ENCODE results near the gene KCNA2.
A peak's percentile ranks its signal among the peaks of the same experiment; 100 is the strongest.

Gene KCNA2

DNA sequence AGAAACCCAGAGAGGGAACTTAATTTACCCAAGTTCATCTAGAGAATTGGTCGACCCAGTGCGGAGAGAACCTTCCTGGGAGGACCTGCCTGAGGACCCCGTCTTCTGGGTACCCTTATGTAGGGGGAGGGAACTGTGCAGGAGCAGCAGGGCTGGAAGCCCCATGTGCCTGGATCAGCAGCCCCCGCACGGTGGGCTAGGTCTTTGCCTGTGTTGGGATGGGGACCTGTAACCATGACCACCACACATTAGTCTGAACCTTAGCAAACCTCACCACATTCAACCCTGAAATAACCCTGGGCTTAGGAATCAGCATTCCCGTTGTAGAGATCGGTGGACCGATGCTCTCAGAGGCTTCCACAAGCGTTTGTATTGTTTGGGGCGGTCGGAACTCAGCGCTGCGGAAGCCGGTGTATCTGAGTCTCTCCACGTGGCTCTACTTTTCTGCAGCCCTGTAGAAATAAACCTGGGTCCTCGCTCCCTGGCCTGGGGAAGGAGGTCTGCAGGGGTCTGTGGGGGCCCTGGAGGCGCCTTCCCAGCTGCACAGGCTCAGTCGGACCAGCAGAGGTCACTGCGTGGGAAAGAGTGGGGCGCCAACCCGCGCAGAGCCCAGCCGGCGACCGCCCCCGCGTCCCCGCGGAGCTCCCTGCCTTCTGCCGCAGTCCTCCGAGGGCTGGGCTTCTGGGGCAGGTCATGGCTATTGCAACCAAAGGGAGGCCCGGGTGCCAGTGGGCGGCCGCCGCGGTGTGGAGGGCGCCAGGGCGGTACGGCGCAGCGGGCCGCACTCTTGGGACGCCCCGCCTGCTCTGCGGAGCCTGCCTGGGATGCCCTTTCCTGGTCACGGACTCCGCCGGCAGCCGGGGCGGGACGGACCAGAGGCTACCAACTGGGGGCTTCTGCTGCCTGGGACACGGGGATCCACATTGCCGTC is 51.0 kb downstream of the KCNA2 start:
- DNase-seq (ENCODE audit: extremely low spot score): peak; percentile 78
- ChIA-PET CTCF (interaction anchor here (0.7 to 3.5 kb wide), 21 partner anchors 8 to 348 kb away, joined by 3 to 15 read pairs (median 5); no protein-coding TSS in a partner anchor), POLR2A (no interaction called here)
- TF ChIP-seq, protein P1, sequence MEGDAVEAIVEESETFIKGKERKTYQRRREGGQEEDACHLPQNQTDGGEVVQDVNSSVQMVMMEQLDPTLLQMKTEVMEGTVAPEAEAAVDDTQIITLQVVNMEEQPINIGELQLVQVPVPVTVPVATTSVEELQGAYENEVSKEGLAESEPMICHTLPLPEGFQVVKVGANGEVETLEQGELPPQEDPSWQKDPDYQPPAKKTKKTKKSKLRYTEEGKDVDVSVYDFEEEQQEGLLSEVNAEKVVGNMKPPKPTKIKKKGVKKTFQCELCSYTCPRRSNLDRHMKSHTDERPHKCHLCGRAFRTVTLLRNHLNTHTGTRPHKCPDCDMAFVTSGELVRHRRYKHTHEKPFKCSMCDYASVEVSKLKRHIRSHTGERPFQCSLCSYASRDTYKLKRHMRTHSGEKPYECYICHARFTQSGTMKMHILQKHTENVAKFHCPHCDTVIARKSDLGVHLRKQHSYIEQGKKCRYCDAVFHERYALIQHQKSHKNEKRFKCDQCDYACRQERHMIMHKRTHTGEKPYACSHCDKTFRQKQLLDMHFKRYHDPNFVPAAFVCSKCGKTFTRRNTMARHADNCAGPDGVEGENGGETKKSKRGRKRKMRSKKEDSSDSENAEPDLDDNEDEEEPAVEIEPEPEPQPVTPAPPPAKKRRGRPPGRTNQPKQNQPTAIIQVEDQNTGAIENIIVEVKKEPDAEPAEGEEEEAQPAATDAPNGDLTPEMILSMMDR (IDR thresholded peaks at IDR 0.05; ENCODE audit: control extremely low read depth, extremely low read depth, low read depth, missing control alignments): peak; percentile 63

DNA sequence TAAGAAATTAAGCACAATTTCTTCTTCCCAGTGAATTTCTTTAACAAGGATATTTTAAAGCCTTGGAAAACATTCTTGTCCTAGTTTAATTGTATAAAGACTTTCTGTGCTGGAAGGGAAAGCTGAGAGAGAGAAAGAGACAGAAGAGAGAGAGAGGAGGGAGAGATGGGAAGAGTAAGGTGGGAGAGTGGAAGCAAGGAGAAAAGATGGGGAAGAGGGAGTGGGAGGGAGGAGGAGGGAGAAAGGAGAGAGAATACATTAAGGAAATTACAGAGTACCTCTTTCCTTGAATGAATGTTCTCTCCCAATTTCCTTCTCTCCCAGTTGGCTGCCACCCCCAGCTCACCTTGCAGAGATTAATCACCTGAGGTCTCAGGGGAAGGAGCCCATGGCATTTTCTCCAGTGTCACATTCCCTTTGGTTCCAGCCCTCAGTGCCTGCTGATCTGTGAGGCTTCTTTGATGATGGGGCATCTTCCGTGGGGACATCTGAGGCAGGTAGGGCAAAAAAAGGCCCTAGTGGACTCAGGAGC is 54.8 kb downstream of the KCNA2 start:
- ChIA-PET CTCF (interaction anchor here (1.1 kb wide), 1 partner anchor 9 kb away, joined by 3 read pairs; no protein-coding TSS in a partner anchor), POLR2A (no interaction called here)
- no peak for DNase-seq (ENCODE audit: extremely low spot score)
- TF ChIP-seq, protein P1 (IDR thresholded peaks at IDR 0.05; ENCODE audit: control extremely low read depth, extremely low read depth, low read depth, missing control alignments): no peak

DNA sequence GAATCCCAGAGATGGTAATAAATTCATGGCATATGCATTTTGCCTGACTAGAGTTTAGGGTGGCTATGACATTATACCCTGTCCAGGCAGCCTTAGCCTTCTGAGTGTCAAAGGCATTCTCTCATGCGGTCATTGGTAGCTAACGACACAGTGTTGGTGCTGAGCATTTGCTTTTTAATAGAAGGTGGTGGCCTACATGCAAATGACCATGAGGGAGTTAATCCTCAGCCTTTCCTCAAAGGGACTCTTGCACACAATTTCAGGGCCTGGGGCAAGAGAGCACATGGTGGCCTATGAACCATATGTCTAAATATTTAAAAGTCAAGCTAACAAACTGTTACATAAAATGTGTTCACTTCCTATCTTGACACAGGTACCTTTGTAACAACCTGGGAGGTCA is 56.3 kb downstream of the KCNA2 start:
- CTCF ChIA-PET: no interaction called here
- DNase-seq (ENCODE audit: extremely low spot score): no peak
- POLR2A ChIA-PET: no interaction called here
- TF ChIP-seq, protein P1 (IDR thresholded peaks at IDR 0.05; ENCODE audit: control extremely low read depth, extremely low read depth, low read depth, missing control alignments): no peak

DNA sequence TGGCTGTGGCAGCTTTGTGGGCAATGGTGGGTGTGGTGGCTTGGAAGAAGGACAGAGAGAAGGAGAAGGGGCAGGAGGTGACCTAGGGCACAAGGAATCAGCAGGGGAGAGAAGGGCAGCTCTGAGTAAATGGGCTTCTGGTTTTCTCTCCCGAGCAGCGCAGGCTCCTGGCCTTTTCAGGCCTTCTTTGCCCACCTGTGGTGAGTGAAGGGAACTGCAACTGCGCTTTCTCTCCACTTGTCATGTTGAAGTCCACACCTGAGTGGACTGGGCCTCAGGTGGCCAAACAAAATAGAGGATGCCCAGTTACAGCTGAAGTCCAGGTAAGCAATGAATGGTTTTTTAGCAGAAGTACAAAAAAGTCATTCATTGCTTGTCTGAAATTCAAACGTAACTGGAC is 57.8 kb downstream of the KCNA2 start:
- no peak for DNase-seq (ENCODE audit: extremely low spot score)
- CTCF ChIA-PET: interaction anchor here (0.8 to 1.3 kb wide), 2 partner anchors 11 to 13 kb away, joined by 3 read pairs; no protein-coding TSS in a partner anchor
- POLR2A ChIA-PET: no interaction called here
- TF ChIP-seq, protein P1 (IDR thresholded peaks at IDR 0.05; ENCODE audit: control extremely low read depth, extremely low read depth, low read depth, missing control alignments): peak; percentile 23

DNA sequence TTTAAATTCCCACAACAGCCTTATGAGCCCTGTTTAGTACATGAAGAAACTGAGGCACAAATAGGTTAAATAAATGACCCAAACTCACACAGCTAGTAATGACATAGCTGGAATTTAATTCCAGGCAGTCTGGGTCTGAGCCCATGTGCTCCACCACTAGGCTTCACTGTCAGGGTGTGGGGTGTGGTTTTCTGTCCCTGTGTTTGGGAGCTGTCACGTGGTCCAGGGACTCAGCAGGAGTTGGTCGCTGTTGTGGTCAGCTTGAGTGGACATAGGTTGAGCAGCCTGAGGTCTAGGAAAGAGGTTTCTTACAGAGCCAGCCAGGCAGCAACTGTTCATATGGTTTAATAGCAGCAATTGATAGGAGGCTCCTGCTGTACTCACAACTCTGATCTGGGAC is 59.1 kb downstream of the KCNA2 start:
- ChIA-PET POLR2A (no interaction called here), CTCF (interaction anchor here (1.2 kb wide), 2 partner anchors 9 to 15 kb away, joined by 3 read pairs; no protein-coding TSS in a partner anchor)
- no peak for DNase-seq (ENCODE audit: extremely low spot score)
- TF ChIP-seq, protein P1 (IDR thresholded peaks at IDR 0.05; ENCODE audit: control extremely low read depth, extremely low read depth, low read depth, missing control alignments): no peak

DNA sequence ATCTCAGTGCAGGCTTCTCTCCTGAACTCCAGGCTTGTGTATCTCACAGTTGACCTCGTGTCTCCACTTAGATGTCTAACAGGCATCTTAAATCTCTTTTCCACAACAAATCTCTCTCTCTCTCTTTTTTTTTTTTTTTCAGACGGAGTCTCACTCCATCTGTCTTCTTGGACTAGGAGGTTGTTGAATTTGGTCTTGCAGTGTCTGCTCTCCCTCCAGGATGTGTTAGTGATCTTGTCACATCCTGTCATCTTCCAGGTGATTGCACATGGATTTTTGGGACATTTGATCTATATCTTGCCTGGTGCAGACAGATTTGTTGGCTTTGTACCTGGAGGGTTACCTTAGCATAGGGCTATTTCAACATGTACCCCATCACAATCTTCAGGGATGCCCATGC is 60.7 kb downstream of the KCNA2 start:
- no peak for DNase-seq (ENCODE audit: extremely low spot score)
- TF ChIP-seq, protein P1 (IDR thresholded peaks at IDR 0.05; ENCODE audit: control extremely low read depth, extremely low read depth, low read depth, missing control alignments): no peak
- POLR2A ChIA-PET: no interaction called here
- CTCF ChIA-PET: interaction anchor here (2.5 kb wide), 1 partner anchor 10 kb away, joined by 8 read pairs; no protein-coding TSS in a partner anchor

Data from GM10248 (cell line).